Measurements from ENCODE around the gene PDE3B. TPM values are rescaled to one million over a fixed set of nuclear protein-coding genes. Genes with fewer than 3 reads are reported as not detected.

The PDE3B gene
- total RNA-seq, 1 donor from 2014 or later: 0.26 TPM

GRCh38 chr11:14884667-14885273 is 241.2 kb downstream of the PDE3B start:
- no peak for TF ChIP-seq CTCF (IDR thresholded peaks at IDR 0.05; ENCODE audit: insufficient read depth, low read length, severe bottlenecking)
- DNase-seq (ENCODE audit: low read depth) (no peak), FAIRE-seq (no peak)
- Histone ChIP-seq H3K4me3 (ENCODE audit: low read depth, low read length) (no peak overlapping the region), H3K36me3 (ENCODE audit: control insufficient read depth, insufficient read depth, low read length) (peaks cover 5% of the 10 kb centered on the region), H3K27me3 (ENCODE audit: control insufficient read depth, insufficient read depth, low read length) (no peaks in the 10 kb centered on the region)

- no peak for TF ChIP-seq CTCF (IDR thresholded peaks at IDR 0.05; ENCODE audit: insufficient read depth, low read length, severe bottlenecking)
- no peak overlapping the region for H3K4me3 ChIP-seq (ENCODE audit: low read depth, low read length)
- no peak for DNase-seq (ENCODE audit: low read depth)
- FAIRE-seq: no peak
- H3K36me3 ChIP-seq (ENCODE audit: control insufficient read depth, insufficient read depth, low read length): peaks cover 1% of the 10 kb centered on the region
- H3K27me3 ChIP-seq (ENCODE audit: control insufficient read depth, insufficient read depth, low read length): no peaks in the 10 kb centered on the region
Observed at GRCh38 chr11:14886513-14886912, 242.9 kb downstream of the PDE3B start.

DNA sequence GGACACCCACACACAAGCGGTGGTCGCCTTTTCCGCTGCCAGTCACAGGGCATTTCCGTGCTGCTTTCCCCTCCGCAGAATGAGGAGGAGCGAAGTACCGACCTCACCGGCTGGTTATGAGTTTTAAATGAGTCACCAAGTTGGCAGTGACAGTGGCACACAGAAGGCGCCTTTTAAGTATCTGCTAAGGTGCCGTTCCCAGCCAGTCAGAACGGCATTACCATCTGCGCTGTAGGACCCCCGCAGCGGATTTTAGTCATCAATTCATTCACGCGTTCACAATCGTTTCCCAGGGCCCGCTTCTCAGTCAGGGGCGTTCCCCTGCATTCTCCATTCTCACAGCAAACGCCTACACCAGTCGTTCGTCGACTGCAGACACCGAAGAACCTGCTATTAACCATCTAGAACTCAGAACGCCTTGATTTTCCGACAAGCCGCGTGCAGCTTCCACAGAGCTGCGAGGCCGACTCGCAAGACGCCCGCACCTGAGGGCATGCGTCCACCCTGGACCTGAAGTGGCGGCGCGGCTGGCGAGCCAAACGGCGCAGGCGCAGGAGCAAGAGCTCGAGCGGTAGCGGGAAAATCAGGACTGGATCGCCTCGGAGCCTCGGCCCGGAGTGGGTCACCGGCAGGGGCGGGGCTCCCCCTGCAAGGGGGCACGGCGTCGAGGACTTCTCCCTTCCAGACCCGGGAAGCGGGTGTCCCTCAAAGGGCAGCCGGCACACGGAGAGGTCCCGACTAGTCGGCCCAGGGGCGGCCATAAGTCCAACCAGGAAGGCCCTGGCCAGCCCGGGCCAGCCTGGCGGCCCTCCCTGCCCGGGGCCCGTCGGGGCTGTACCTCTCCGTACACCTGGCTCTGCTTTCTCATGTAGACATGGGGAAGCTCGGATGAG is 247.8 kb downstream of the PDE3B start:
- TF ChIP-seq CTCF (IDR thresholded peaks at IDR 0.05; ENCODE audit: insufficient read depth, low read length, severe bottlenecking): no peak
- no peaks in the 10 kb centered on the region for H3K36me3 ChIP-seq (ENCODE audit: control insufficient read depth, insufficient read depth, low read length)
- DNase-seq (ENCODE audit: low read depth) (peak; percentile 75), FAIRE-seq (no peak)
- H3K27me3 ChIP-seq (ENCODE audit: control insufficient read depth, insufficient read depth, low read length): no peaks in the 10 kb centered on the region
- H3K4me3 ChIP-seq (ENCODE audit: low read depth, low read length): peak overlapping the region; percentile 87

DNA sequence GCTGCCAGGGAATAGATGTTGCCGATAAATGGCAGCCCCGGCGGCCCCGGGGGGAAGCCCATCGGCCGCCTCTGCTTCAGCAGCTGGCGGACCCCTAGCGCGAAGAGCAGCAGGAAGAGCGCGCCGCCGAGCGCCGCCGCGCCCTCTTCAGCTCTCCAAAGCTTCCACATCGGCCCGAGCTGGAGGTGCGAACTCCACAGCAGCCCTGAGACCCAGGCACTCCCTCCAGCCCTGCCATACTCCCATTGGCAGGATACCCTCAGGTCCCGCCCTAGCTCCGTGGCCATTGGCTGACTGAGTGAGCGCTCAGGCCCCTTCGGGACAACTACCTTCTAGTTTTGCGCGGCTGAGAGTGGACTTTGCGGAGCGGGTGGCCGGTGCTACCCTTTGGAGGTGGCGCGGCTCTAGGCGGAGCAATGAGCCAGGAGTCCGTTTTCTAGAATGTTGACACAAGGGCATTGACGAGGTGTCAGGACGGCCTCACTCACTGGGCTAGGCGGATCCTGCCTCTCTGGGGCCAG is 248.5 kb downstream of the PDE3B start, which contains the start of gene CYP2R1:
CYP2R1 (minus strand) TSS at position 196 of the 521 bp plus-strand sequence; CDS start at position 170, 26 bp downstream.
- peak within 1 kb of the TSS; percentile 87 for H3K4me3 ChIP-seq (ENCODE audit: low read depth, low read length)
- no peak for TF ChIP-seq CTCF (IDR thresholded peaks at IDR 0.05; ENCODE audit: insufficient read depth, low read length, severe bottlenecking)
- DNase-seq (ENCODE audit: low read depth) (peak; percentile 94), FAIRE-seq (no peak)
- H3K36me3 ChIP-seq (ENCODE audit: control insufficient read depth, insufficient read depth, low read length): no peaks in the 10 kb centered on the region
- no peaks in the 10 kb centered on the region for H3K27me3 ChIP-seq (ENCODE audit: control insufficient read depth, insufficient read depth, low read length)

DNA sequence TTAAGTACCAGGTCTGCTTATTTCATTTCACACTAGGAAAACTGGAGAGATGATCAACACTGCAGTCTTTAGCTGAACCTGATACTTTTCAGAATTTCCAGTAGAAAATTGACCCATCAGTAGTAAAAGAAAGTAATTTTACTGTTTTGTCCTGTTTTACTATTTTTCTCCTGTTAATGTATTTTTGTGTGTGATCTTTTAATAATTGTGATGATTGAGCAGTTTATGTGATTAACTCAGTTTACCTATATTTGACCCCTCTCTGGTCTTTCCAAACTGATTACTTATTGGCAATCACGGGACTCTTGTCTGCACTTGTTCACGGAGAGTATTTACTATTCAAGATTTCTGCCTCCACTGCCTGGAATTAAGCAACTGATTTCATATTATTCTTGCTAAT is 249.0 kb downstream of the PDE3B start:
- no peak for FAIRE-seq
- H3K4me3 ChIP-seq (ENCODE audit: low read depth, low read length): peak overlapping the region; percentile 87

More for the DNA sequence above, 249.0 kb downstream of the PDE3B start:
- TF ChIP-seq CTCF (IDR thresholded peaks at IDR 0.05; ENCODE audit: insufficient read depth, low read length, severe bottlenecking): no peak
- Histone ChIP-seq H3K27me3 (ENCODE audit: control insufficient read depth, insufficient read depth, low read length) (no peaks in the 10 kb centered on the region), H3K36me3 (ENCODE audit: control insufficient read depth, insufficient read depth, low read length) (no peaks in the 10 kb centered on the region)
- DNase-seq (ENCODE audit: low read depth): no peak
